ENCODE data around the gene ARFIP2.

- TF ChIP-seq CTCF (IDR thresholded peaks at IDR 0.05) (no peak), POLR2AphosphoS5 (IDR thresholded peaks at IDR 0.05; ENCODE audit: insufficient read depth in 1 of 2, low read depth in 1 of 2) (no peak)
These were observed 7.7 kb upstream of the ARFIP2 start for GRCh38 chr11:6488821-6489220.
